NB4 (cell line): ENCODE measurements around the gene MCM7.
"Not testable (repeated sequence)": the region's sequence is repeated elsewhere in the genome, so short reads cannot be mapped to it uniquely, and the experiment has no call there.

Experiments
- DNase-seq: peaks from one replicate; pipeline ENCODE4 v3.0.0; 2010; ENCODE audit warnings: low read depth
- H3K4me3 ChIP-seq: one replicate; pipeline ENCODE4 v1.5.1; 2011; ENCODE audit warnings: mild to moderate bottlenecking, low read depth, low read length, moderate library complexity
- CTCF ChIP-seq: IDR thresholded peaks from one replicate; pipeline ENCODE4 v1.5.1; 2012; ENCODE audit warnings: low read depth, low read length
- MAX ChIP-seq: IDR thresholded peaks from 2 replicates; pipeline ENCODE4 v1.6.1; 2011; ENCODE audit warnings: low read depth, low read length
- MYC ChIP-seq: IDR thresholded peaks from 2 replicates; pipeline ENCODE4 v1.6.1; 2011; ENCODE audit warnings: low read depth, low read length
- POLR2A ChIP-seq: IDR thresholded peaks from 2 replicates; pipeline ENCODE4 v1.6.1; 2011; ENCODE audit warnings: mild to moderate bottlenecking; ENCODE audit not compliant: insufficient read length; ENCODE audit errors: extremely low read depth

MCM7 gene

GRCh38 chr7:100101016-100101862, at the start of gene MCM7, which contains the start of gene AP4M1:
TSS of gene MCM7 (minus strand) at chr7:100101397. CDS start at chr7:100101294, 103 bp downstream.
TSS of gene AP4M1 (plus strand) at chr7:100101643. CDS start at chr7:100101715, 72 bp downstream.
- TF ChIP-seq CTCF (no peak), POLR2A (peak; percentile 90), MYC (peak; percentile 94), MAX (peak; percentile 99)

GRCh38 chr7:100148559-100149328, 47.5 kb upstream of the MCM7 start, which contains the start of gene LAMTOR4:
TSS of gene LAMTOR4 (plus strand) at chr7:100148918. CDS start at chr7:100148973, 55 bp downstream.
- TF ChIP-seq CTCF, result no peak
- TF ChIP-seq MAX, result peak; percentile 100
- peak; percentile 93 for TF ChIP-seq MYC
- peak; percentile 87 for TF ChIP-seq POLR2A
- peak; percentile 100 for DNase-seq
- H3K4me3 ChIP-seq, result peak within 1 kb of the TSS; percentile 87

More at GRCh38 chr7:100101016-100101862, at the start of gene MCM7, which contains the start of gene AP4M1:
- DNase-seq, result peak; percentile 100
- peak within 1 kb of the TSS; percentile 99 for H3K4me3 ChIP-seq

- DNase-seq, result no peak
- no peak for TF ChIP-seq CTCF
- TF ChIP-seq POLR2A, result no peak
- no peak for TF ChIP-seq MAX
- no peak for TF ChIP-seq MYC
- peak overlapping the region; percentile 22 for H3K4me3 ChIP-seq
These were observed 47.0 kb upstream of the MCM7 start for GRCh38 chr7:100148225-100148558.

- no peak for TF ChIP-seq MYC
- TF ChIP-seq MAX, result no peak
- no peak for TF ChIP-seq CTCF
- TF ChIP-seq POLR2A, result no peak
- DNase-seq, result no peak
- no peak overlapping the region for H3K4me3 ChIP-seq
These were observed 46.1 kb upstream of the MCM7 start for GRCh38 chr7:100147278-100147677.

GRCh38 chr7:100146350-100146749, 45.2 kb upstream of the MCM7 start:
- H3K4me3 ChIP-seq, DNase-seq: not testable (repeated sequence)
- peak; percentile 61; the same call in 1 of the 2 replicates for TF ChIP-seq MAX

- H3K4me3 ChIP-seq, result no peak overlapping the region
- TF ChIP-seq MYC (no peak), MAX (no peak)
- no peak for DNase-seq
These were observed 41.3 kb upstream of the MCM7 start for GRCh38 chr7:100142461-100142860.
